Stimulated activated naive CD8-positive, alpha-beta T cell treated with anti-CD3 and anti-CD28 coated beads, Interleukin-15, Interleukin-2, amounts not matched to agents 100 ng/mL and 50 ng/mL, for 24 hours (primary cell): Measurements from ENCODE around the gene CFAP97D1.
A peak's percentile ranks its signal among the peaks of the same experiment; 100 is the strongest.

Source experiments
- H3K27ac Mint-ChIP-seq: one replicate; pipeline ENCODE4 v1.8.0; 2021; ENCODE audit warnings: mild to moderate bottlenecking, mixed read lengths
- H3K27me3 Mint-ChIP-seq: one replicate; pipeline ENCODE4 v1.8.0; 2021; ENCODE audit warnings: mixed read lengths
- H3K36me3 Mint-ChIP-seq: one replicate; pipeline ENCODE4 v1.8.0; 2021; ENCODE audit warnings: low read depth, mixed read lengths
- H3K4me1 Mint-ChIP-seq: one replicate; pipeline ENCODE4 v1.8.0; 2021; ENCODE audit warnings: low read depth, mixed read lengths
- H3K4me3 Mint-ChIP-seq: one replicate; pipeline ENCODE4 v1.8.0; 2021; ENCODE audit warnings: mild to moderate bottlenecking, mixed read lengths
- H3K9me3 Mint-ChIP-seq: one replicate; pipeline ENCODE4 v1.8.0; 2021; ENCODE audit warnings: mixed read lengths

The CFAP97D1 gene

GRCh38 chr17:43780135-43780534 lies at the start of gene CFAP97D1:
TSS of gene CFAP97D1 (plus strand) at chr17:43780435. CDS start at chr17:43780463, 28 bp downstream.
- peaks cover 12% of the 10 kb centered on the region for H3K4me1 Mint-ChIP-seq
- peaks cover 37% of the 10 kb centered on the region for H3K27me3 Mint-ChIP-seq
- no peaks in the 10 kb centered on the region for H3K9me3 Mint-ChIP-seq
- peak within 1 kb of the TSS; percentile 83 for H3K4me3 Mint-ChIP-seq
- H3K27ac Mint-ChIP-seq, result no peak within 1 kb of the TSS
- peaks cover 8% of the 10 kb centered on the region for H3K36me3 Mint-ChIP-seq

DNA sequence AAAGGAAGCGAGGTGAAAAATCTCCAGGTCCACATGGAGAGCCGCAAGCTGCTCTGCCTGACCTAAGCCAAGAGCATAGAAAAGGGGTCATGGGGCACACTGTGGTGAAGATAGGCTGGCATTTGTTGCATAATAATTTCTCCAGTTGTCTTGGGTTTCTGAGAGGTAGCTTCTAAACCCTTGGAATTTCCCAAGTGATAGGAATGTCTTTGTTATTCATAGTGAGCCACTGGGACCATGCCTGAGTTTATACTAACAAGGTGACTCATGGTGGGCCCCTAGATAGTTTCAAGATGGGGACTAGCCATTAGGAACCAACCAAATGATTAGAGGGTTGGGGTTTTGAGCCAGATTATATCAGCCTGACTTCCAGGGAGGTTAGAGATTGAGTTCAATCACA lies 47.3 kb upstream of the CFAP97D1 start:
- no peak overlapping the region for H3K4me3 Mint-ChIP-seq
- H3K9me3 Mint-ChIP-seq, result no peaks in the 10 kb centered on the region
- H3K36me3 Mint-ChIP-seq, result no peaks in the 10 kb centered on the region
- H3K4me1 Mint-ChIP-seq, result no peaks in the 10 kb centered on the region
- H3K27me3 Mint-ChIP-seq, result peaks cover 18% of the 10 kb centered on the region
- no peak overlapping the region for H3K27ac Mint-ChIP-seq

DNA sequence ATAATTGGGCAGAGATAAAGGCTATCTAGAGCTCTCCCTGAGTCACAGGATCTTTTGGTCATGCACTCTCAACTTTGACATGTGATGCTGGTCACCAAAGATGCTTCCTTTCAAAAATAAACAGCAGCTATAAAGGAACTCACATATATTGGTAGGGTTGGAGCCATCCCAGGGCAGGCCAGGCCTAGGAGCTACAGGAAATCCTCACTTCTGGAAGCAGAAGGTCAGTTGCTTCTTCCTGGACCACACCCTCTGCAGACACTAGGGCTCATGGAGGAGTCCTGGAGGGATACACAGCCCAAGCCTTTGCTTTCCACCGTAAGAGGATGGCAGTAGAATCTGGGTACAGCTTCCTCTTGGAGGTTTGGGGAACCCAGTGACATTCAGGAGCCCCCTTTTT lies 46.3 kb upstream of the CFAP97D1 start:
- H3K4me1 Mint-ChIP-seq, result no peaks in the 10 kb centered on the region
- H3K36me3 Mint-ChIP-seq, result no peaks in the 10 kb centered on the region
- no peaks in the 10 kb centered on the region for H3K9me3 Mint-ChIP-seq
- no peak overlapping the region for H3K4me3 Mint-ChIP-seq
- no peak overlapping the region for H3K27ac Mint-ChIP-seq
- peaks cover 18% of the 10 kb centered on the region for H3K27me3 Mint-ChIP-seq

- H3K9me3 Mint-ChIP-seq, result no peaks in the 10 kb centered on the region
- no peaks in the 10 kb centered on the region for H3K4me1 Mint-ChIP-seq
- H3K36me3 Mint-ChIP-seq, result no peaks in the 10 kb centered on the region
- no peak overlapping the region for H3K4me3 Mint-ChIP-seq
- H3K27ac Mint-ChIP-seq, result no peak overlapping the region
- peaks cover 21% of the 10 kb centered on the region for H3K27me3 Mint-ChIP-seq
These were observed 45.9 kb upstream of the CFAP97D1 start for GRCh38 chr17:43734376-43734775.

- no peaks in the 10 kb centered on the region for H3K9me3 Mint-ChIP-seq
- peaks cover 19% of the 10 kb centered on the region for H3K27me3 Mint-ChIP-seq
- H3K27ac Mint-ChIP-seq, result no peak overlapping the region
- H3K36me3 Mint-ChIP-seq, result no peaks in the 10 kb centered on the region
- H3K4me3 Mint-ChIP-seq, result no peak overlapping the region
- H3K4me1 Mint-ChIP-seq, result no peaks in the 10 kb centered on the region
These were observed 43.8 kb upstream of the CFAP97D1 start for GRCh38 chr17:43736389-43736788.

DNA sequence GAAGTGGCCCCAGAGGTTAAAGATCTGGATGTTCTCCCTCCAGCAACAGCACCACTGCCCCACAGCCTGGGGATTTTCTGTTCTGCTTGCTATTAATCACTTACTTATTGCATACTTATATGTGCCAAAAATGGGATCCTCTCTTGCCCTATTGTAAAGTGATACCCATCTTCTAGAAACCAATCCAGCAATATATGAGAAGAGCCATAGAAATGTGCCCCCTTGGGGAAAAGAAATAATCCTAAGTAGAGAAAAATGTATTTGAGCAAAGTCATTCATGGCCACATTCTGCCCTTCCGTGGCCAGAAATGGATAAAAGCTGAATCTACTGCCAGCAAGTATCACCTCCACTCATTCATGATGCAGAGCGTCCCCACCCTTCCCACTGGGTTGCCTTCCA lies 42.5 kb upstream of the CFAP97D1 start:
- no peaks in the 10 kb centered on the region for H3K4me1 Mint-ChIP-seq
- H3K36me3 Mint-ChIP-seq, result no peaks in the 10 kb centered on the region
- H3K4me3 Mint-ChIP-seq, result no peak overlapping the region
- H3K27ac Mint-ChIP-seq, result no peak overlapping the region
- no peaks in the 10 kb centered on the region for H3K9me3 Mint-ChIP-seq
- peaks cover 19% of the 10 kb centered on the region for H3K27me3 Mint-ChIP-seq

DNA sequence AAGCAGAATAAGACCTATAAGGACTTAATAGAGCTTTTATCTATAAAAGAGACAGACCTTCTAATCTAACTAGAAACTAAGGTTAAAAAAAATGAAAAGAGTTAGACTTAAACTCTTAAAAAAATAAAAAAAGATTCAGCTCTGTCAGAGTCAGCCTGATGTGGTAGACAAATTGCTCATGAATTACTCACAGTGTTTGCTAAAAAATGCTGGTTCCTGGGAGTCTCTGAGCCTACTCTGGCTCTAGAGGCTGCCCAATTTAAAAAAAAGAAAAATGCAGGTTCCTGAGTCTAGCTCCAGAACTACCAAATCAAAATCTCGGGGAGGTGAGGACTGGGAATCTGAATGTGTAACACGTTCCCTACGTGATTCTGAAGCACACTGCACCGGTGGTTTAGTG lies 39.7 kb upstream of the CFAP97D1 start:
- Mint-ChIP-seq H3K36me3 (no peaks in the 10 kb centered on the region), H3K4me3 (no peak overlapping the region), H3K4me1 (no peaks in the 10 kb centered on the region)

GRCh38 chr17:43741636-43742035 lies 38.6 kb upstream of the CFAP97D1 start:
- Mint-ChIP-seq H3K27me3 (peaks cover 45% of the 10 kb centered on the region), H3K9me3 (no peaks in the 10 kb centered on the region), H3K4me3 (no peak overlapping the region), H3K27ac (no peak overlapping the region), H3K36me3 (no peaks in the 10 kb centered on the region), H3K4me1 (no peaks in the 10 kb centered on the region)

More for the DNA sequence above, 39.7 kb upstream of the CFAP97D1 start:
- Mint-ChIP-seq H3K27me3 (peaks cover 39% of the 10 kb centered on the region), H3K27ac (no peak overlapping the region), H3K9me3 (no peaks in the 10 kb centered on the region)

DNA sequence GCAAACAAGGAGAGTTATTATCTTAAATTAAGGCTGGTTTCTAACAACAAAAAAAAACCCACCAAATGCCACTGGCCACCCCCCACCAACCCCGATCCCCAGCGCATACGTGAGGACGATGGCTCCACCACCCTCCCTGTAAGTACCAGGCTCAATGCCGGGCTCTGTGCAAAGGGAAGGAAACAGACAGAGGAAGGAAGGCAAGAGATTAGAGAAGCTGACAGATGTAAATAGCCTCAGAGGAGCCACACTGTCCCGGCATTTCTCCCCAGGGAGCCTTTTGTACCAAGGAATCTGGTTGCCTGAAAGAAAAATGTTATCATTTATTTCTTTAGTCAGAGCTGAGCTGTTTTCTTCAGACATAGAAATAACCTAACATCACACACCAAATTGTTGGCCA lies 34.7 kb upstream of the CFAP97D1 start:
- H3K4me3 Mint-ChIP-seq, result no peak overlapping the region
- no peaks in the 10 kb centered on the region for H3K4me1 Mint-ChIP-seq
- H3K27me3 Mint-ChIP-seq, result peaks cover 42% of the 10 kb centered on the region
- H3K27ac Mint-ChIP-seq, result no peak overlapping the region
- H3K9me3 Mint-ChIP-seq, result no peaks in the 10 kb centered on the region
- no peaks in the 10 kb centered on the region for H3K36me3 Mint-ChIP-seq

GRCh38 chr17:43750153-43750552 lies 30.1 kb upstream of the CFAP97D1 start:
- H3K27ac Mint-ChIP-seq, result no peak overlapping the region
- no peaks in the 10 kb centered on the region for H3K36me3 Mint-ChIP-seq
- H3K9me3 Mint-ChIP-seq, result no peaks in the 10 kb centered on the region
- no peak overlapping the region for H3K4me3 Mint-ChIP-seq
- peaks cover 55% of the 10 kb centered on the region for H3K27me3 Mint-ChIP-seq
- peaks cover 8% of the 10 kb centered on the region for H3K4me1 Mint-ChIP-seq

GRCh38 chr17:43753493-43754129 lies 26.6 kb upstream of the CFAP97D1 start:
- Mint-ChIP-seq H3K4me3 (no peak overlapping the region), H3K27ac (no peak overlapping the region), H3K27me3 (peaks cover 59% of the 10 kb centered on the region), H3K9me3 (no peaks in the 10 kb centered on the region), H3K4me1 (peaks cover 12% of the 10 kb centered on the region), H3K36me3 (no peaks in the 10 kb centered on the region)

- Mint-ChIP-seq H3K27me3 (peaks cover 59% of the 10 kb centered on the region), H3K4me1 (peaks cover 12% of the 10 kb centered on the region), H3K4me3 (no peak overlapping the region), H3K27ac (no peak overlapping the region), H3K36me3 (no peaks in the 10 kb centered on the region), H3K9me3 (no peaks in the 10 kb centered on the region)
These were observed 25.3 kb upstream of the CFAP97D1 start for GRCh38 chr17:43754947-43755346.

DNA sequence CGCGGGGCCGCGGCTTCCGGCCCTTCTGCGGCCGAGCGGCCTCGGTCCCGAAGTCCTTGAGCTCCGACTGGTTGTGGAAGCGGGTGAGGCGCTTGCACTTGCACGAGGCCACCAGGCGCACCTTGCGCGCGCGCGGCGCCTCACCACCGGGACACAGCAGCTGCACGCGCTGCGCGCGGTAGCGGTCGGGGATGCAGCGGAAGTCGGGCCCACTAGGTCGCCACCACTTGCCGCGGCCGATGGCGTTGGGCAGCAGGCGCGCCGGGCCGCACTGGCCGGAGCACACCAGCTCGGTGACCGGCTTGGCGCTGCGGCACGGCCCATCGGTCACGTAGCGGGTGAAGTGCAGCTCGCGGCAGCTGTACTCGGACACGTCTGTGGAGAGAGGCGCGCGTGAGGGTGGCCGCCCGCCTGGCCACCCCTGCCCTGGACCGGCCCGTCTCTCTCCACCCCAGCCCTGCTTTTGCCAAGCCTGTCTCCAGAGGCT lies 24.8 kb upstream of the CFAP97D1 start:
- Mint-ChIP-seq H3K9me3 (no peaks in the 10 kb centered on the region), H3K36me3 (no peaks in the 10 kb centered on the region), H3K27me3 (peaks cover 59% of the 10 kb centered on the region), H3K27ac (no peak overlapping the region), H3K4me3 (no peak overlapping the region), H3K4me1 (peaks cover 12% of the 10 kb centered on the region)

GRCh38 chr17:43756201-43756600 lies 24.0 kb upstream of the CFAP97D1 start:
- Mint-ChIP-seq H3K4me1 (peaks cover 12% of the 10 kb centered on the region), H3K27ac (no peak overlapping the region), H3K4me3 (no peak overlapping the region), H3K36me3 (no peaks in the 10 kb centered on the region), H3K27me3 (peaks cover 54% of the 10 kb centered on the region), H3K9me3 (no peaks in the 10 kb centered on the region)

GRCh38 chr17:43757171-43757660 lies 23.0 kb upstream of the CFAP97D1 start:
- H3K4me3 Mint-ChIP-seq, result no peak overlapping the region
- peaks cover 45% of the 10 kb centered on the region for H3K27me3 Mint-ChIP-seq
- H3K9me3 Mint-ChIP-seq, result no peaks in the 10 kb centered on the region
- no peak overlapping the region for H3K27ac Mint-ChIP-seq
- no peaks in the 10 kb centered on the region for H3K36me3 Mint-ChIP-seq
- peaks cover 12% of the 10 kb centered on the region for H3K4me1 Mint-ChIP-seq

- Mint-ChIP-seq H3K4me3 (no peak overlapping the region), H3K36me3 (no peaks in the 10 kb centered on the region), H3K9me3 (no peaks in the 10 kb centered on the region), H3K4me1 (peaks cover 12% of the 10 kb centered on the region), H3K27me3 (peaks cover 36% of the 10 kb centered on the region), H3K27ac (no peak overlapping the region)
These were observed 22.1 kb upstream of the CFAP97D1 start for GRCh38 chr17:43758086-43758485.
